Measurements from ENCODE around the gene FAXDC2.

GRCh38 chr5:154834053-154834452 lies 16.4 kb downstream of the FAXDC2 start:
- TF ChIP-seq POLR2AphosphoS5 (IDR thresholded peaks at IDR 0.05; ENCODE audit: low read depth, low read length): no peak
- TF ChIP-seq CHD1 (IDR thresholded peaks at IDR 0.05; ENCODE audit: low read depth, low read length): no peak
- TF ChIP-seq CTCF (IDR thresholded peaks at IDR 0.05; ENCODE audit: control extremely low read depth in 1 of 3, insufficient read depth in 1 of 3, low read depth in 1 of 3, low read length in 3 of 3): no peak
- no peak for TF ChIP-seq EGR1 (IDR thresholded peaks at IDR 0.05; ENCODE audit: borderline replicate concordance, low read depth, low read length)
- no peak for TF ChIP-seq PHF8 (conservative IDR thresholded peaks at IDR 0.05; ENCODE audit: low read depth, low read length)
- no peak for TF ChIP-seq TAF1 (IDR thresholded peaks at IDR 0.05; ENCODE audit: low read depth, low read length)
- TF ChIP-seq RAD21 (IDR thresholded peaks at IDR 0.05 in 1 of 2, conservative IDR thresholded peaks at IDR 0.05 in 1 of 2; ENCODE audit: low read depth in 2 of 2, low read length in 2 of 2): no peak
- TF ChIP-seq ASH2L (IDR thresholded peaks at IDR 0.05; ENCODE audit: low read length): no peak
